Measurements from ENCODE around the gene APBA2. TPM values are rescaled to one million over a fixed set of nuclear protein-coding genes. Genes with fewer than 3 reads are reported as not detected.
"Not testable (repeated sequence)": the region's sequence is repeated elsewhere in the genome, so short reads cannot be mapped to it uniquely, and the experiment has no call there.

APBA2 gene
- total and polyA plus RNA-seq, 10 of the 15 experiments (the other 5 are each of a cell fraction or from before 2014, with no cell fraction given) = 0.06 to 0.26 (median 0.07) TPM; not detected in 7

DNA sequence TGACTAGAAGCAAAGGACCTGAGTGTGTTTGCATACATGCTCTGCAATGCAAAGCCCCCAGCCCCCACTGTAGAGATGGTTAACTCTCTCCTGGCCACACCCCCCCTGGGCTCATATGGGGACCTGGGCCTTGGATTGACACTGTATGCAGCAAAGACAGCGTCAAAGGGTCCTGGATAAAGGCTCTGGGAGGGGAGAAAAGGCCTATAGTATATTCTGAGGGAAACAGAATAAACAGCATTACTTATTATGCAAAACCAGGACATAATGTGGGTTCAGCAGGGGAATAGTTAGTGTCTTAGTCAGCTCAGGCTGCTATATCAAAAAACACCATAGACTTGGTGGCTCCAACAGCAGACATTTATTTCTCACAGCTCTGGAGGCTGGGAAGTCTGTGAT, 158.7 kb downstream of the APBA2 start (continued):
- no peak for TF ChIP-seq SIN3A (IDR thresholded peaks at IDR 0.05; ENCODE audit: low read depth, low read length)
- TF ChIP-seq CHD4 (IDR thresholded peaks at IDR 0.05) = no peak
- TF ChIP-seq KLF5 (IDR thresholded peaks at IDR 0.05; ENCODE audit: partially characterized antibody) = no peak
- no peak for TF ChIP-seq ZNF207 (IDR thresholded peaks at IDR 0.05; ENCODE audit: borderline replicate concordance)
- TF ChIP-seq MYB (IDR thresholded peaks at IDR 0.05; ENCODE audit: borderline replicate concordance, low read depth, low read length) = no peak

DNA sequence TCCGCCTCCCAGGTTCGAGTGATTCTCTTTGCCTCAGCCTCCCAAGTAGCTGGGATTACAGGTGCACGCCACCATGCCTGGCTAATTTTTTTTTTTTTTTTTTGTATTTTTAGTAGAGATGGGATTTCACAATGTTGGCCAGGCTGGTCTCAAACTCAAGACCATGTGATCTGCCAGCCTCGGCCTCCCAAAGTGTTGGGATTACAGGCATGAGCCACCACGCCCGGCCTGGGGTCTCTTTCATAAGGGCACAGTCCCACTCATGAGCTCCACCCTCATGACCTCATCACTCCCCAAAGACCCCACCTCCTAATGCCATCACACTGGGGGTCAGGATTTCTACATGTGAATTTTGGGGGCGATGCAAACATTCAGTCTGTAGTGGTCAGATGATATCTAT, 159.4 kb downstream of the APBA2 start:
- H4K20me1 ChIP-seq (ENCODE audit: control insufficient read depth, insufficient read depth); BruUV-seq (replicated peaks); H3K4me1 ChIP-seq (ENCODE audit: control insufficient read depth, insufficient read depth, low read length); H3K4me2 ChIP-seq (ENCODE audit: control insufficient read depth, insufficient read depth); H3K36me3 ChIP-seq (ENCODE audit: control insufficient read depth in 2 of 2, insufficient read depth in 2 of 2, low read length in 1 of 2); POLR2A ChIA-PET; ATAC-seq; in situ Hi-C loops (cut with MboI); H3K27me3 ChIP-seq (replicated peaks in 1 of 2; ENCODE audit: control insufficient read depth in 2 of 2, insufficient read depth in 2 of 2, low read length in 1 of 2); CTCF ChIA-PET; intact Hi-C loops (cut with micrococcal nuclease; ENCODE audit: unreplicated experiment); H2AFZ ChIP-seq (ENCODE audit: control insufficient read depth, low read depth, low read length); RAD21 ChIA-PET (ENCODE audit: unreplicated experiment); DNase-seq (ENCODE audit: low read depth, low spot score); H3K27ac ChIP-seq (ENCODE audit: control insufficient read depth, insufficient read depth); H3K79me2 ChIP-seq (ENCODE audit: control insufficient read depth, insufficient read depth, low read length); SMC1A ChIA-PET (ENCODE audit: uncharacterized antibody, unreplicated experiment); H3K9ac ChIP-seq (ENCODE audit: control insufficient read depth, insufficient read depth, low read length); H3K4me3 ChIP-seq; H3K9me3 ChIP-seq (replicated peaks; ENCODE audit: control insufficient read depth, insufficient read depth, low read length); FAIRE-seq: not testable (repeated sequence)
- WGBS (ENCODE audit: insufficient coverage, insufficient replicate concordance, low lambda C conversion rate, missing lambda C conversion rate) = 31% methylated on average over 7 of the region's 7 CpGs

DNA sequence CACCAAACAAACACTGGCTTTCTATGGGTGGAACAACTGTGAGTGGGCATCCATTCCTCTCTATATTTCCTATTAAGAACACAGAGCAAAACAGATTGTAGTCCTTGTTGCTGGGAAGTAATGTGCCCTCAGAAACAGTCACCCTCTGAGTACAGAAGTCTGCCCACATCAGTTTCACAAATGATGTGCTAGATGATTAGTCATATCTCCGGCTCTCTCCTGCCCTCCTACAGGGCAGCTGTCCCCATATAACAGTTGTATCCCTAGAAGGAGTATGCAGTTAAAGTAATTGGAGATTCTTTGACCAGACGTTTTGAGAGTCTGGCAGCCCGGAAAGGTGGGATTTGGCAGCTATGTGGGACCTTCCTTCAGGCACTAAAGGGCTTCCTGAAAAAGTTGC, 159.9 kb downstream of the APBA2 start:
- ChIA-PET SMC1A (ENCODE audit: uncharacterized antibody, unreplicated experiment) (no interaction called here), RAD21 (ENCODE audit: unreplicated experiment) (no interaction called here), POLR2A (no interaction called here), CTCF (no interaction called here)
- Histone ChIP-seq H3K9me3 (replicated peaks; ENCODE audit: control insufficient read depth, insufficient read depth, low read length) (no peaks in the 10 kb centered on the region), H4K20me1 (ENCODE audit: control insufficient read depth, insufficient read depth) (no peaks in the 10 kb centered on the region), H3K9ac (ENCODE audit: control insufficient read depth, insufficient read depth, low read length) (no peak overlapping the region), H3K4me3 (no peak overlapping the region), H3K79me2 (ENCODE audit: control insufficient read depth, insufficient read depth, low read length) (no peaks in the 10 kb centered on the region), H2AFZ (ENCODE audit: control insufficient read depth, low read depth, low read length) (no peak overlapping the region), H3K27ac (ENCODE audit: control insufficient read depth, insufficient read depth) (no peak overlapping the region), H3K27me3 (replicated peaks in 1 of 2; ENCODE audit: control insufficient read depth in 2 of 2, insufficient read depth in 2 of 2, low read length in 1 of 2) (no peaks in the 10 kb centered on the region), H3K4me1 (ENCODE audit: control insufficient read depth, insufficient read depth, low read length) (no peaks in the 10 kb centered on the region), H3K4me2 (ENCODE audit: control insufficient read depth, insufficient read depth) (no peak overlapping the region), H3K36me3 (ENCODE audit: control insufficient read depth in 2 of 2, insufficient read depth in 2 of 2, low read length in 1 of 2) (no peaks in the 10 kb centered on the region)
- in situ Hi-C loops (cut with MboI) (no loop called here), intact Hi-C loops (cut with micrococcal nuclease; ENCODE audit: unreplicated experiment) (no loop called here)
- peak; percentile 49; the same call in 2 of the 3 replicates for ATAC-seq
- no peak for FAIRE-seq
- DNase-seq (ENCODE audit: low read depth, low spot score) = no peak
- no TSS peak for BruUV-seq (replicated peaks)
- WGBS (ENCODE audit: insufficient coverage, insufficient replicate concordance, low lambda C conversion rate, missing lambda C conversion rate) = 11% methylated on average over 3 of the region's 3 CpGs
- TF ChIP-seq, protein P1, sequence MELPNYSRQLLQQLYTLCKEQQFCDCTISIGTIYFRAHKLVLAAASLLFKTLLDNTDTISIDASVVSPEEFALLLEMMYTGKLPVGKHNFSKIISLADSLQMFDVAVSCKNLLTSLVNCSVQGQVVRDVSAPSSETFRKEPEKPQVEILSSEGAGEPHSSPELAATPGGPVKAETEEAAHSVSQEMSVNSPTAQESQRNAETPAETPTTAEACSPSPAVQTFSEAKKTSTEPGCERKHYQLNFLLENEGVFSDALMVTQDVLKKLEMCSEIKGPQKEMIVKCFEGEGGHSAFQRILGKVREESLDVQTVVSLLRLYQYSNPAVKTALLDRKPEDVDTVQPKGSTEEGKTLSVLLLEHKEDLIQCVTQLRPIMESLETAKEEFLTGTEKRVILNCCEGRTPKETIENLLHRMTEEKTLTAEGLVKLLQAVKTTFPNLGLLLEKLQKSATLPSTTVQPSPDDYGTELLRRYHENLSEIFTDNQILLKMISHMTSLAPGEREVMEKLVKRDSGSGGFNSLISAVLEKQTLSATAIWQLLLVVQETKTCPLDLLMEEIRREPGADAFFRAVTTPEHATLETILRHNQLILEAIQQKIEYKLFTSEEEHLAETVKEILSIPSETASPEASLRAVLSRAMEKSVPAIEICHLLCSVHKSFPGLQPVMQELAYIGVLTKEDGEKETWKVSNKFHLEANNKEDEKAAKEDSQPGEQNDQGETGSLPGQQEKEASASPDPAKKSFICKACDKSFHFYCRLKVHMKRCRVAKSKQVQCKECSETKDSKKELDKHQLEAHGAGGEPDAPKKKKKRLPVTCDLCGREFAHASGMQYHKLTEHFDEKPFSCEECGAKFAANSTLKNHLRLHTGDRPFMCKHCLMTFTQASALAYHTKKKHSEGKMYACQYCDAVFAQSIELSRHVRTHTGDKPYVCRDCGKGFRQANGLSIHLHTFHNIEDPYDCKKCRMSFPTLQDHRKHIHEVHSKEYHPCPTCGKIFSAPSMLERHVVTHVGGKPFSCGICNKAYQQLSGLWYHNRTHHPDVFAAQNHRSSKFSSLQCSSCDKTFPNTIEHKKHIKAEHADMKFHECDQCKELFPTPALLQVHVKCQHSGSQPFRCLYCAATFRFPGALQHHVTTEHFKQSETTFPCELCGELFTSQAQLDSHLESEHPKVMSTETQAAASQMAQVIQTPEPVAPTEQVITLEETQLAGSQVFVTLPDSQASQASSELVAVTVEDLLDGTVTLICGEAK (IDR thresholded peaks at IDR 0.05; ENCODE audit: borderline replicate concordance) = no peak
- no peak for TF ChIP-seq TAF1 (IDR thresholded peaks at IDR 0.05; ENCODE audit: borderline replicate concordance, low read depth, low read length)
- TF ChIP-seq, protein P2, sequence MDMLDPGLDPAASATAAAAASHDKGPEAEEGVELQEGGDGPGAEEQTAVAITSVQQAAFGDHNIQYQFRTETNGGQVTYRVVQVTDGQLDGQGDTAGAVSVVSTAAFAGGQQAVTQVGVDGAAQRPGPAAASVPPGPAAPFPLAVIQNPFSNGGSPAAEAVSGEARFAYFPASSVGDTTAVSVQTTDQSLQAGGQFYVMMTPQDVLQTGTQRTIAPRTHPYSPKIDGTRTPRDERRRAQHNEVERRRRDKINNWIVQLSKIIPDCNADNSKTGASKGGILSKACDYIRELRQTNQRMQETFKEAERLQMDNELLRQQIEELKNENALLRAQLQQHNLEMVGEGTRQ (IDR thresholded peaks at IDR 0.05; ENCODE audit: borderline replicate concordance, low read depth, low read length) = no peak
- no peak for TF ChIP-seq ZNF622 (IDR thresholded peaks at IDR 0.05)
- TF ChIP-seq LARP7 (IDR thresholded peaks at IDR 0.05) = no peak
- no peak for TF ChIP-seq POLR2AphosphoS5 (IDR thresholded peaks at IDR 0.05; ENCODE audit: low read length)
